Fibroblast of upper back skin (primary cell): Measurements from ENCODE around the gene SMIM24.
A peak's percentile ranks its signal among the peaks of the same experiment; 100 is the strongest.
"Not testable (repeated sequence)": the region's sequence is repeated elsewhere in the genome, so short reads cannot be mapped to it uniquely, and the experiment has no call there.

Experiments
- DNase-seq: peaks from one replicate; pipeline ENCODE4 v3.0.0-alpha.2; 2013

SMIM24 gene

DNA sequence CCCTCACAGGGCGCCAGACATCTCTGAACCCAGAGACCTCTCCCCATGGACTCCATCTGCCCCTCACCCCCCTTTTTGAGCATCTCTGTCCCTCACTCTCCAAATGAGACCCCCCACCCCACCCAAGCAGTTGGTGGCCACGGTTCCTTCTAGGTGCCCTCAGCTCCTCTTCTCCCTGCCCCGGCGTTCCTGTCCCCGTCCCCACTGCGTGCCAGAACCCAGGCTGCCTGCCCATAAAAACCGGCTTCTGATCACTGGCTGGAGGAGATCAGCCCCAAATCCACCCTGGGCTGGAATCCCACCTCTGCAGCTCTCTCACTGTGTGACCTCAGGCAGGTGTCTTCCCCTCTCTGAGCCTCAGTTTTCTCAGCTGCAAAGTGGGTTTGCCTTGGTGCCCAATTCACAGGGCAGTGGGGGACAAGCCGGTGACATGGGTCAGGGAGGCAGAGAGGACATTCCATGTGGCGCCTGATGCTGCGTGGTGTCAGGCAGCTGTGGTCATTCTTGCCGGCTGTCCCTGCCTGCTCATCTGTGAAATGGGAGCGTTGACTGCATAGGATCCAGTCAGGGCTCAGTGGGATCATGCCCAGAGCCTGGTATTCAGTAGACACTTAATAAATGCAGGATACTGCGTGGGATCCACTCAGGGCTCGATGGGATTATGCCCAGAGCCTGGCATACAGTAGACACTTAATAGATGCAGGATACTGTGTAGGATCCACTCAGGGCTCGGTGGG lies 25.5 kb downstream of the SMIM24 start:
- DNase-seq = no peak

DNA sequence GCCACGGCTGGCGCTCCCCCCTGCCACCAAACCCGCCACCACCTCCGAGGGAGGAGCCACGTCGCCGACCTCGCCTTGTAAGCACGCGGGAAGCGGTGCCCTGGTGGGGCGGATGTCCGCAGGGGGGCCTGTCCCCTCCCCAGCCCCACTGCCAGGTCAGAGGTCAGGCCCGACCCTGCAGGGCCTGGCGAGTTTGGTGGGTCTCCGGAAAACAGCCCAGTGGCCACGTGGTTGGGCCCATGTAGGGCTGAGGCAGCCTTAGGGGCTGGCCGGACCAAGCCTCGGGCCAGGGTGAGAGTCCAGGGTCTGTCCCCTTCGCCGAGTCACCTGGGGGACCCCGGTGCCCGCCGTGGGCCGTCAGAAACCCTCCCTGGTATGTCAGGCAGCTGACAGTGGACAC lies 26.5 kb downstream of the SMIM24 start:
- DNase-seq = no peak

DNA sequence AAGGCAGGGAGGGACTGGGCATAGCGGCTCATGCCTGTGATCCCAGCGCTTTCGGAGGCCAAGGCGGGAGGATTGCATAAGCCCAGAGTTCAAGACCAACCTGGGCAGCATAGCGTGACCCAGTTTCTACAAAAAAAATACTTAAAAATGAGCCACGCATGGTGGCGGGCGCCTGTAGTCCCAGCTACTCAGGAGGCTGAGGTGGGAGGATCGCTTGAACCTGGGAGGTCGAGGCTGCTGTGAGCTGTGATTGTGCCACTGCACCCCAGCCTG lies 27.4 kb downstream of the SMIM24 start:
- DNase-seq = not testable (repeated sequence)

DNA sequence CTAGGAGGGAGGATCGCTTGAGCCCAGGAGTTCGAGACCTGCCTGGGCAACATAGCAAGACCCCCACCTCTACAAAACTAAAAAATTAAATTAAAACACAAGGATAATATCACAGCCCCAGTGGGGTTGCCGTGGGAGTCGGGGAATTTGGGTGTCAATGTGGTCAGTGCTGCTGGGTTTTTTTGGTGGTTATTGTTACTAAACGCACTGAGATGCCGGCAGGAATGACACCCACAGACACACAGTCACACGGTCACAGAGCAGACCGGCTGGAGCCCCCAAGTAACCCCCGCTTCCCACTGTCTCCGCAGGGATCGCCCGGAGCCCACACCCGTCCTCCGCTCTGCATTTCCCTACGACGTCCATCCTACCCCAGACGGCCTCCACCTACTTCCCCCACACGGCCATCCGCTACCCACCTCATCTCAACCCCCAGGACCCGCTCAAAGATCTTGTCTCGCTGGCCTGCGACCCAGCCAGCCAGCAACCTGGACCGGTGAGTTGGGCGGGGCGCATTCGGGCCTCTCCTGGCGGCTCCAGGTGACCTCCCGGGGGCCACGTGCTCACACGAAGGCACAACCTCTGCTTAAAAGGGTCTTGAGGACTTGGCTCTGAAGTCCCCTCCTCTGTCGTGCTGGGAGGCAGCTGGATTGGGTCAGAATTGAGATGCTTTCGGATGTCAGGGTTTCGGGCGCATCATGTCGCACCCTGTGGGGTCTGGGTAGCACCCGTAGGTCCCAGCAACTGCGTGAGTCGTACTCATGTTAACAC lies 28.0 kb downstream of the SMIM24 start:
- DNase-seq = no peak

DNA sequence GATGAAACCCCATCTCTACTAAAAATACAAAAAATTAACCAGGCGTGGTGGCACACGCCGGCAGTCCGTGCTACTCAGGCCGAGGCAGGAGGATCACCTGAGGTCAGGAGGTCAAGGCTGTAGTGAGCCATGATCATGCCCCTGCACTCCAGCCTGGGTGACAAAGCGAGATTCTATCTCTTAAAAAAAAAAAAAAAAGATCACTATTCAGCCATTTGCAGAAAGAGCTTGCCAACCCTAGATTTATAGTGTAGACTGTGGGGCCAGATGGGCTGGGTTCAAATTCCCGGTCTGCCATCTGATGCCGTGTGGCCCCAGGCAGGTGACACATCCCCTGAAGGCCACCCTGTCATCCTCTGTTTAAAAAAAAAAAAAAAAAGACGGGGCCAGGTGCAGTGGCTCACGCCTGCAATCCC lies 28.9 kb downstream of the SMIM24 start:
- no peak for DNase-seq

DNA sequence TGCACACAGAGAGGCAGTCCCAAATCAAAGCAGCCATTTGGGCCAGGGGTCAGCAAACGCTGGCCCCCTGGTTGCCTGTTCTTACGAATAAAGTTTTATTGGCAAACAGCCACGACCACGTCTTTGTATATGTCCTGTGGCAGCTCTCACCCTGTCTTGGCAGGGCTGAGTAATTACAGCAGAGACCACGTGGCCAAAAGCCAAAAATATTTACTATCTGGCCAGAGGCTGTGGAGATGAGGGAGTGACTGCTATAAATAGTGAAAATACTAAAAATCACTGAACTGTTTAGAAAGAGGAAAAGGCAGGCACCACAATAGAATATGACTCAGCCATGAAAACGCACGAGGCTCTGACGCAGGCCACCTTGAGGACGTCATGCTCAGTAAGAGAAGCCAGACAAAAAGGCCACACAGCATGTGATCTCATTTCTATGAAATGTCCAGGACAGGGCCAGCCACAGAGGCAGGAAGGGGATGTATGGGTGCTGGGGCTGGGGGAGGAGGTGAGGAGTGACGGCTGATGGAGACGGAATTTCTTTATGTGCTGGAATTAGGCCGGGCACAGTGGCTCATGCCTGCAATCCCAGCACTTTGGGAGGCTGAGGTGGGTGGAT lies 29.4 kb downstream of the SMIM24 start:
- DNase-seq = peak; percentile 100

DNA sequence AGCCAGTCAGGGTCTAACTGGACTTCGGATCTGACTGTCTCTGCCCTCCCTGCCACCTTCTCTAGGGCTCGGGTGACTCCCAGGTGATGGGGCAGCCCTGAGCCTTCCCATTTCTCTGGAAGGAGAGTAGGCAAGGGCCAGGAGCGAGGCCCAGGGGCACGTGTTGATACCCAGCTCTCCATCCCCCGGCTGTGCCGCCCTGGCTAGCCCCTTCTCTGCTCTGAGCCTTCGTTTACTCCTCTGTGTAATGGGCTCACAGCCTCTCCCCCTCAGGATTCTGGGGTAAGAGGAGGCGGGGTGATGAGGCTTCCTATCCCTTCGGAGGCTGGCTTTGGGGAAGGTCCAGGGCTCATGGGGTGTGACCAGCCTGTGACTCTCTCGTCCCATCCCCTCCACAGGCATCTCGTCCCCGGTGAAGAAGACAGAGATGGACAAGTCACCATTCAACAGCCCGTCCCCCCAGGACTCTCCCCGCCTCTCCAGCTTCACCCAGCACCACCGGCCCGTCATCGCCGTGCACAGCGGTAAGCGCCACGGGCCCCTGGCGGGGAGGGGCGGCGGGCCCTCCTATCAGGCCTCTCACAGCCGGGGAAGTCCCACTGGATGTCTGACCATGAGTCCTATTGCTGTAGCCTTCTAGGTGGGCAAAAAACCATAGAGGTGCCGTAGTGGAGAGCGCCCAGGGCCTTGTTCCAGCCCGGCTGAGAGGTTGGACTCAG lies 31.6 kb downstream of the SMIM24 start:
- no peak for DNase-seq

DNA sequence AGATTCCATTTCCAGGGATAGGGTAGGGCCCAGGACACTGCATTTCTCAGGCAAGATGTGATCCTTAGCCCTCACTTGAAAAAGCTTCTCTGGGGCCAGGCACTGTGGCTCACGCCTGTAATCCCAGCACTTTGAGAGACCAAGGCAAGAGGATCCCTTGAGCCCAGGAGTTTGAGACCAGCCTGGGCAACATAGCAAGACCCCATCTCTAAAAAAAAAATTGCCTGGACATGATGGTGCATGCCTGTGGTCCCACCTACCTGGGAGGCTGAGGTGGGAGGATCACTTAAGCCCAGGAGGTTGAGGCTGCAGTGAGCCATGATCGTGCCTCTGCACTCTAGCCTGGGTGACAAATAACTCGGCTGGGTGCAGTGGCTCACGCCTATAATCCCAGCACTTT lies 33.7 kb downstream of the SMIM24 start:
- not testable (repeated sequence) for DNase-seq

DNA sequence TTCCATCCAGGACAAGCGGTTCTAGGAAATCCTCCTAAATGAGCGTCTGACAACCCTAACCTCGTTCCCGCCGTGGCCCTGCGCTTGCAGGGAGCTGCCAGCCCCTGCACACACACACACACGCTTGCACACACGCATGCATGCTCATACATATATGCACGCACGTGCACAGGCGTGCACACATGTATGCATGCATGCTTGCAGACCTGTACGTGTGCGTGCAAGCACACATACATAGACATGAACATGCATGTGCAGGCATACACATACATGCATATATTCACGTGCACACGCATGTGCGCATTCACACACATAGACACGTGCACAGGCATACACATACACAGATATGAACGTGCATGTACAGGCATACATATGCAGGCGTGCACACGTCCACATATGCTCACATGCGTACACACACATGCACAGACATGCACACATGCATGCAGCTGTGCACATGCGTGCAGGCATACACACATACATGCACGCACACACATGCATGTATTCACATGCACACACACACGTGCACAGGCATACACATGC lies 35.6 kb downstream of the SMIM24 start:
- no peak for DNase-seq

DNA sequence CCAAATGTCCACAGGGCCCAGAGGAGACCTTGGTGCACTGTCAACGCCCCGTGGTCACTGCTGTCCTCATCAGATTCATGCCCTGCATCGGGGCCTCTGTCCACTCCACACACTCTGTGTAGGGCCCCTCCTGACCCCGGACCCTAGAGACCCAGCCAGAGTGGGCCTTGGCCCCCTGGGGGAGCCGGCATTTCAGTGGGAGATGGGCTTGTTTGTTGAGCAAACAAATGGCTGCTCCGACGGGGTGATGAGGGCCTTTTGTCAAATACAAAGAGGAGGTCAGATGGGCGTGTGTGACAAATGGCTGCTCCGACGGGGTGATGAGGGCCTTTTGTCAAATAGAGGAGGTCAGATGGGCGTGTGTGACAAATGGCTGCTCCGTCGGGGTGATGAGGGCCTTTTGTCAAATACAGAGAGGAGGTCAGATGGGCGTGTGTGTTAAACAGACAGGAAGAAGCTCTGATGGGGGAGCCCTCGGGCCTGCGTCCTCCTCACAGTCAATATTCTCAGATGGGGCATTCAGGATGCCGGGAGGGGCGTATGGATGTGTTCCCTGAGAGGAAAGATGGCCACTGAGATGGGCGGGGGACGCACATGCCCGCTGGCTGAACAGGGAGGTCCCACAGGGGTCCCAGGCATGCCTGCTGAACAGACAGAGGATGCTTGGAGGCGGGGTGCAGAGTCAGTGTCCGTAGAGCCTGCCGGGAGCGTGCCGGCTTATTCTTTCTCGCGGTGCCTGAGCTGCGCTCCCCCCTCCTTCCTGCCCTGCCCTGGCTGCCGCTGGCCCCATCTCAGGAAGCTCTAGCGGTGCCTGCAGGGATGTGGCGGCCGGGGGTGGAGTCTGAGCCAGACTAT lies 36.3 kb downstream of the SMIM24 start:
- DNase-seq = peak; percentile 35

DNA sequence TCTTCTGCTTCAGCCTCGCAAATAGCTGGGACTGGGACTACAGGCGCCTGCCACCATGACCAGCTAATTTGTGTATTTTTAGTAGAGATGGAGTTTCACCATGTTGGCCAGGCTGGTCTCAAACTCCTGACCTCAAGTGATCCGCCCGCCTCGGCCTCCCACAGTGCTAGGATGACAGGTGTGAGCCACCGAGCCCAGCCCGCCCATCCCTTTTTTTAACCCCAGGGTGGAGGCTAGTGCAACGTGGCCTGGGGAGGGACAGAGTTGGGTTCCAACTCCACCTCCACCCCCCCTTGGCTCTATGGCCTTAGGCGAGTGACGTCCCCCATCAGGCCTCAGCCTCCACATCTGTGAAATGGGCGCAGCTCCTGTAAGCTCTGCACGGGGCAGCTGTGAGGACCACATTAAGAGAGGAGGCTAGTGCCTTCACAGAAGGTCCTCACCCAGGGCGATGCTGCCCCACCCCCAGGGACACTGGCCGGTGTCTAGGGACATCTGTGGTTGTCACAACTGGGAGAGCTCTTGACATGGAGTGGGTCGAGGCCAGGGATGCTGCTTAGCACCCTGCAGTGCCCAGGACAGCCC lies 37.7 kb downstream of the SMIM24 start:
- no peak for DNase-seq

DNA sequence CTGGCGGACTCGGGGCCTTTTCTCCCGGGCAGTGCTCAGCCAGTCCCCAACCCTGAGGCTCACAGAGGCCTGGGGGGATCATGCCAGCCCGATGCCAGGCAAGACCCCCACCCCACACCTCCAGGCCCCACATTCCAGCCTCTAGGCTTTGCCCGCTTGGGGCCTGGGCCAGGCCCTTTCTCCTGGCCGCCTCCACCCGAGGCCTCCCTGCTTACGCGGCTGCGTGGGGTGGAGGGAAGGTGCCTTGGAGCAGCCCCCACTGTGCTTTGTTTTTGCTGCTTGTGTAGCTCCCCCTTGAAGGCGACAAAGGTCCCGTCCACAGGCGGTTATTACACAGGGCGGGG lies 38.4 kb downstream of the SMIM24 start:
- DNase-seq = no peak

DNA sequence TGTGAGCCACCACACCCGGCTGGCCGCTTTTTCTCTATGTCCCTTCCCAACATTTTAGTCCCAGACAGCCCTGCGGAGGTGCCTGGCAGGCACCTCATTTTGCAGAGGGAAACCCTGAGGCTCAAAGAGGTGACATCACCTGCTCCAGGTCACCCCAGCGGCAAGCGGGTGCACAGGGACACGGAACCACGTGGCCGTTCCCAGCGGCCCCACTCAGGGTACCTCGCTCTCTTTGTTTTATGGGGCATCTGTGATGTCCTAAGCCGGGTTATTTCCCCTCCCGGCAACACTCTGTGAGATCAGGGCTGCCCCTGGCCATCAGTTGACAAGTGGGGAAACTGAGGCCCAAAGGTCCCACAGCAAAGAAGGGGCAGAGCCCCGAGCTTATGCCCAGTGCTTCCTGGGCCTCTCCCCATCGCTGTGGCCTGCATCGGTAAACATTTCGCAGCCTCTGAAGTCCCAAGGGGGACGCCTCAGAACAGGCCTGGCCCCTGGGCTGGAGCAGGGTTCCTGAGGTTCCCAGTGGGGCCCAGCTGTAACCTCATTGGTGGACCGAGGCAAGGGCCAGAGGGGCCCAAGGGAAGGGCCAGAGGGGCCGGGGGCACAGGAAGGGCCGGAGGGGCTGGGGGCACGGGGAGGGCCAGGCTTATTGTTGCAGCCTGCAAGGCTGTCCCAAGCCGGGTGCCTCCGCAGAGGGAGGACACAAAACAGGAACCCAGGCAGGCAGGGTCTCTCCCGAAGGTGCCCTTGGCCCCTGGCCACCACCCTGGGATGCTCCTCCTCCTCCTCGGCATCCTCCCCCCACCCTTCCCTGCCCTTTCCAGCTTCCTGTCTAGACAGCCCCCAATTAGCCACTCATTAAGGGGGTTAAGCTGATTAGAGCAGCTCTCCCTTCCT lies 39.0 kb downstream of the SMIM24 start:
- no peak for DNase-seq

DNA sequence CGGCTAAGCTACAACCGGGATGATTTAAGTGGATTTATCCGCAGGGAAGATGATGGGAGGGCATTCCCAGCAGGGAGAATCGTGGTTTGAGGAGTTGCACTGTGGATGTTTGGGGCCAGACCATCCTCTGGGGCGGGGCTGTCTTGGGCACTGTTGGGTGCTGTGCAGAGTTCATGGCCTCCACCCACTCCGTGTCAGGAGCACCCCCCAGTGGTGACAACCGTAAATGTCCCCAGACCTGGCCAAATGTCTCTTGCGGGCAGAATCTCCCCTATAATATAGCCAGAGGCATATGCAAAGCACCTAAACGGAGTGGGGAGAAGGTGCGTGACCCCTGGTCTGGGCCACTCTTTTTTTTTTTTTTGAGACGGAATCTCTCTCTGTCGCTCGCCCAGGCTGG lies 40.2 kb downstream of the SMIM24 start:
- DNase-seq = no peak

DNA sequence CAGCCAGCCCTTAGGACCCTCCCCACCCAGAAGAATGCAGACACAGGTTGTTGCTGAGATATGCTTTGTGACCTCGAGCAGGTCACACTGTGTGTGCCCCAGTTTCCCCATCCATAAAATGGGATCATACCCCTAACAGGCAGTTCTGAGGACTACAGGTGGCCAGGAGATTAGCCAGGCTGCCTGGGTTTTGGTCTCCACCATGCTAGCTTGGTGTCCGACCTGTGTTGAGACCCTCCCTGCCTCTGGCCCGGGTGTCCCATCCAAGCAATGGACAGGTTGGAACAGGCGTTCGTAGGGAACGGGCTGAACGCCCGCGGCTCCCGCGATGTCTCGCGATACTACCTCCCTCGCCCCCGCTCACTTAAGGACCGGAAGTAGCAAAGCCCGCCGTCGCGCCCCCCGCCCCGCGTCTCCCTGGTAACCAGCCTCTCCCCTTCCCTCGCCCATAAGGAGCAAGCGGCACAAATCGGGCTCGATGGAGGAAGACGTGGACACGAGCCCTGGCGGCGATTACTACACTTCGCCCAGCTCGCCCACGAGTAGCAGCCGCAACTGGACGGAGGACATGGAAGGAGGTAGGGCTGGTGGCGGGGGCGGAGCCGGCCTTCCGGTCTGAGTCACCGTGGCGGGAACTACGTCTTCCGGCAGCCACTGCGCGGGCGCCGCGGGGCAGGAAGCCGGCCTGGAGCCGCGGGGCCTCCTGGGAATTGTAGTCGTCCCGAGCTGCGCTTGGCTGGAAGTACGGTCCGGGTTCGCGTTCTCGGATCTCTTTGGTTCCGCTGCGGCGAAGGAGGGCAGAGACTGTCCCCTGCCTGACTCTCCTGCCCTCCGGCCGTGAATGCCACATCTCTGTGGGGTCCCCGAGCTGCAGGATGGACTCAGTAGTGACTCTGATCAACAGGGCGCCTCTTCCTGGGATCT lies 45.4 kb downstream of the SMIM24 start:
- DNase-seq = peak; percentile 94

DNA sequence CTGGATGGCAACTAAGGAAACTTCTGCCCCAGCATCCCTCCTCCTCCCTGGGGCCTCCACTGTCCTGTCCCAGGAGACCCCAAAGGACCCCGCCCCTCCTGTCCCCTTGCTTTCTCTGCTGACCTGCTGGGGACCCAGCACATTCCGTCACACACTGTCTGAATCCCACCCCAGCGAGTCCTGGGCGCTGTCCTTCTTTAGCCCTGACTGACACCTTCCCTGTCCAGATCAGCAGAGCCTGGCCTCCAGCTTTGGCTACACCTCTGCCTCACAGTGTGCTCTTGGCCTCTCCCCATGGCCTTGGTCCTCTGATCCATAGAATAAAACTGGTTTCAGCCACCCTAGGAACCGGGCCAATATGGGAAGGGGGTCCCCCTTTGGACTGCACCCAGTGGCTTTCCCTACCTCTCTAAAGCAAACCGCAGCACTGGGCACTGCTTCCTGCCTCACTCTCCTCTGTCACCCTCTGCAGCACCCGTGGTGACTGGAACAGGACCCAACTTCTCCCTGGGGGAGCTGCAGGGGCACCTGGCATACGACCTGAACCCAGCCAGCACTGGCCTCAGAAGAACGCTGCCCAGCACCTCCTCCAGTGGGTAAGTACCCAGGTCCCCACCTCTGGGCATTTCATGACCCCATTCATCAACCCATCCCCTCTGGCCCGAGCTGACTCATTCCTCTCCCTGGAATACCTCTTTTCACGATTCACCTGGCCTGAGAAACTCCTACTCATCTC lies 46.4 kb downstream of the SMIM24 start:
- no peak for DNase-seq

DNA sequence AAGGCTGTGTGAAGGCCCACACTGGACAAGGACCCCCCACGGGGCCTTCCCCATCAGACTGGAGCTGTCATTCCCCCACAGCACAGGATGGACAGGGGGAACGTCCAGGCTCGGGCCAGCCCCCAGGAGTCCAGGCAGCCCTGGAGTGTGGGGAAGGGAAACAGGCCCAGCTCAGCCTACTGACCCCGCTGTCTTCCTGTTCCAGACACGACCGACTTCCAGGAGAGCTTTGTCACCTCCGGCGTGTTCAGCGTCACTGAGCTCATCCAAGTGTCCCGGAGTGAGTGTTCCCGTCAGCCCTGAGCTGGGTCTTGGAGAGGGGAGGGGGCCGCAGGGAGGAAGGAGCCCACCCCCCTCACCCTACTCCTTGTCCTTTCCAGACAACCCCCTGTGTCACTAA lies 47.0 kb downstream of the SMIM24 start:
- DNase-seq = no peak

DNA sequence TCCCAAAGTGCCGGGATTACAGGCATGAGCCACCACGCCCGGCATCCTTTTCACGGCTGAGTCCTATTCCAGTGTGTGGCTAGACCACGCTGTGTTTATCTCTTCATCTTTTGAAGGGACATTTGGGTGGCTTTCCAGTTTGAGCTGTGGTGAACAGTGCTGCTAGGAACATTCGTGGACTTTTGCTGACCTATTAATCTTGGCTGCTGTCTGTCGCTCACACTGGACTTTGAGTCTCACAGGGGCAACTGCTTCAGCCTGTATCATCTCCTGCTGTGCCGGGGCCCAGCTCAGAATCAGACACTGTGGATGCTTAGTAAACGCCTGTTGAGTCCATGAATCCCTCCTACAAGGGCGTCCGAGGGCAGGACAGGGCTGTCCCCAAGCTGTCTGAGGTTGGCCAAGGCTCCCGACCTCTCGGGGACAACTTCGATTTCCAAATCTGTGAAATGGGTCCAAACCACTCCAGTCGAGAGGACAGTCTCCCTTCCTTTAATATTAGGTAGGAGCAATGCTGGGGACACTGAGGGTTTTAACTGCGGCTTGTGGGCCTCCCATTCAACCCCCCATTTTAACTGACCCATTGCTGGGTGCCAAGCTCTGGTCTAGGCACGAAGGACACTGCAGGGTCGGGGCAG lies 48.4 kb downstream of the SMIM24 start:
- DNase-seq = no peak

DNA sequence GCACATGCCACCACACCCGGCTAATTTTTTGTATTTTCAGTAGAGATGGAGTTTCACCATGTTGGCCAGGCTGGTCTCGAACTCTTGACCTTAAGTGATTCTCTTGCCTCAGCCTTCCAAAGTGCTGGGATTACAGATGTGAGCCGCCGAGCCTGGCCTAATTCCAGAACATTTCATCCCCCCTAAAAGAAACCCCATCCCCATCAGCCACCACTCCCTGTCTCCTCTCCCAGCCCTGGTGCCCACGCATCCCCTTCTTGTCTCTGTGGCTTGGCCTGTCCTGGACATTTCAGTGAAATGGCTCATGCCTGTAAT lies 50.0 kb downstream of the SMIM24 start:
- not testable (repeated sequence) for DNase-seq
